Keratinocyte (primary cell): ENCODE results near the gene AFF4. TPM values are rescaled to one million over a fixed set of nuclear protein-coding genes. Genes with fewer than 3 reads are reported as not detected.

ENCODE experiments used
- DNase-seq: peaks from one replicate; pipeline ENCODE4 v3.0.0-alpha.2; 2011; ENCODE audit warnings: low read depth, missing footprints, low spot score
- FAIRE-seq: peaks from 2 replicates; lab custom pipeline; 2011; peaks lifted over from hg19 to GRCh38; lab: Jason Lieb, UNC
- H2AFZ ChIP-seq: 2 replicates; pipeline ENCODE4 v1.6.0; 2012; ENCODE audit warnings: low read length, control low read depth, inconsistent platforms; ENCODE audit not compliant: control insufficient read depth
- H3K27ac ChIP-seq: 2 replicates; pipeline ENCODE4 v1.5.1; 2011; ENCODE audit warnings: low read length; ENCODE audit not compliant: control insufficient read depth, insufficient read depth
- H3K27me3 ChIP-seq: 3 replicates; pipeline ENCODE4 v1.6.0; 2011; ENCODE audit warnings: low read length; ENCODE audit not compliant: control insufficient read depth, insufficient read depth; ENCODE audit errors: extremely low read depth
- H3K36me3 ChIP-seq, 2 experiments: 2 replicates in 1 of 2; 3 replicates in 1 of 2; pipeline ENCODE4 v1.5.1; 2011; ENCODE audit warnings: low read length in 2 of 2, mild to moderate bottlenecking in 1 of 2; ENCODE audit not compliant: control insufficient read depth in 2 of 2, insufficient read depth in 2 of 2; ENCODE audit errors: extremely low read depth in 1 of 2
- H3K4me1 ChIP-seq: 3 replicates; pipeline ENCODE4 v1.5.1; 2011; ENCODE audit warnings: low read length; ENCODE audit not compliant: control insufficient read depth, insufficient read depth; ENCODE audit errors: extremely low read depth
- H3K4me2 ChIP-seq: 3 replicates; pipeline ENCODE4 v1.6.0; 2011; ENCODE audit warnings: low read depth, low read length; ENCODE audit not compliant: control insufficient read depth, insufficient read depth; ENCODE audit errors: extremely low read depth
- H3K4me3 ChIP-seq, 3 experiments: fragments of 200-600 bp in 1 of 3; sonication (generic) in 1 of 3; 2 replicates in 2 of 3; 3 replicates in 1 of 3; pipeline ENCODE4 v1.5.1; 2011 to 2016; ENCODE audit warnings: low read length in 3 of 3, mild to moderate bottlenecking in 3 of 3, control low read depth in 2 of 3, inconsistent platforms in 1 of 3, low read depth in 1 of 3, mixed read lengths in 1 of 3, mixed run types in 1 of 3, moderate library complexity in 1 of 3; ENCODE audit not compliant: control insufficient read depth in 2 of 3, insufficient read depth in 2 of 3; ENCODE audit errors: extremely low read depth in 1 of 3
- H3K79me2 ChIP-seq: 2 replicates; pipeline ENCODE4 v1.6.0; 2012; ENCODE audit warnings: low read length; ENCODE audit not compliant: control insufficient read depth, insufficient read depth
- H3K9ac ChIP-seq: 3 replicates; pipeline ENCODE4 v1.6.0; 2011; ENCODE audit warnings: low read length; ENCODE audit not compliant: control insufficient read depth, insufficient read depth; ENCODE audit errors: extremely low read depth
- H3K9me1 ChIP-seq: 3 replicates; pipeline ENCODE4 v1.6.0; 2011; ENCODE audit warnings: low read length; ENCODE audit not compliant: control insufficient read depth, insufficient read depth; ENCODE audit errors: extremely low read depth
- H3K9me3 ChIP-seq: 2 replicates; pipeline ENCODE4 v1.5.1; 2012; ENCODE audit warnings: low read depth, low read length; ENCODE audit not compliant: control insufficient read depth
- H4K20me1 ChIP-seq: 3 replicates; pipeline ENCODE4 v1.6.0; 2011; ENCODE audit warnings: low read length; ENCODE audit not compliant: control insufficient read depth, insufficient read depth; ENCODE audit errors: extremely low read depth
- CTCF ChIP-seq, 3 experiments: IDR thresholded peaks in 1 of 3; conservative IDR thresholded peaks in 1 of 3; optimal IDR thresholded peaks in 1 of 3; 2 replicates in 2 of 3; 3 replicates in 1 of 3; pipeline versions ENCODE3 to v1.5.1; 2011; ENCODE audit warnings: low read length in 3 of 3, mild to moderate bottlenecking in 3 of 3, moderate library complexity in 2 of 3, control low read depth in 1 of 3, inconsistent platforms in 1 of 3; ENCODE audit not compliant: insufficient read depth in 2 of 3; ENCODE audit errors: extremely low read depth in 1 of 3
- EZH2 ChIP-seq: IDR thresholded peaks from one replicate; pipeline ENCODE4 v1.6.1; 2012; ENCODE audit warnings: inconsistent platforms, mild to moderate bottlenecking, low read length, moderate library complexity
- dilution Hi-C: fragments of 300-500 bp; cut with MboI; formaldehyde crosslinking; loops from one replicate; pipeline ENCODE4 v1.7.0; 2020; ENCODE audit warnings: low sequenced_read_pairs; ENCODE audit not compliant: extremely low pct_ligation_motif_present
- polyA plus RNA-seq, 5 experiments: library from polyadenylated mRNA; depleted of rRNA in 3 of 5; stranded (reverse) in 3 of 5; stranded (forward) in 1 of 5; unstranded in 1 of 5; fragments of >200 nt; gene quantifications; 1 replicate in 1 of 5; 2 replicates in 3 of 5; 3 replicates in 1 of 5; pipeline versions ENCODE4 v1.2.1 to v1.2.3, GENCODE V29; 2011 to 2012; ENCODE audit warnings: missing spikeins in 2 of 5, low read depth in 1 of 5, low replicate concordance in 1 of 5

Gene AFF4
- polyA plus RNA-seq, 1 donor (not counting 4 experiments of a cell fraction or from before 2014, with no cell fraction given), result 51.3 TPM

DNA sequence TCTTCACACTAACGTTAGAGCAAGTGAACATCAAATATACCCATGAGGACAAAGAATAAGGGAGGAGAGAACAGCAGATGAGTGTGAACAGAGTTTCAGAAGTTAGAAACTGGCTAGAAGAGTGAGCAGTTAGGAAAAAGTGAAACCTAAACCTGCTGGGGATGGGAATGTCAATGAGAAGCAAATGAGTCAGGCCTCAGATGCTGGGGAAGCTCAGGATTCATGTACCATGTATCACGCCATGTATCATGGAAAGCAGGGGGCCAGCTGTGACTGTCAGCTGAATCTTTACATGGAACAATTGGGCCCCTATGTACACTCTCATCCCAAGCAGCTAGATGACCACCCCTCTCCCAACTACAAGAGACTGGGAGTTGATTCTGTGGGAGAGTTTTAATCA is 113.4 kb downstream of the AFF4 start:
- no peak overlapping the region for H3K4me2 ChIP-seq
- H3K4me1 ChIP-seq, result no peaks in the 10 kb centered on the region
- no peak for TF ChIP-seq CTCF (optimal IDR thresholded peaks at IDR 0.05 in 1 of 3, IDR thresholded peaks at IDR 0.05 in 1 of 3, conservative IDR thresholded peaks at IDR 0.05 in 1 of 3; ENCODE audit: extremely low read depth in 1 of 3, insufficient read depth in 2 of 3, low read length in 3 of 3)
- no peak for TF ChIP-seq EZH2
- no peaks in the 10 kb centered on the region for H3K79me2 ChIP-seq
- no peak overlapping the region for H3K27ac ChIP-seq
- no peak overlapping the region for H2AFZ ChIP-seq
- H4K20me1 ChIP-seq, result no peaks in the 10 kb centered on the region
- H3K9ac ChIP-seq, result no peak overlapping the region
- dilution Hi-C loops, result no loop called here
- H3K9me1 ChIP-seq, result no peaks in the 10 kb centered on the region
- DNase-seq, result no peak
- no peaks in the 10 kb centered on the region for H3K27me3 ChIP-seq
- no peak overlapping the region for H3K4me3 ChIP-seq
- H3K36me3 ChIP-seq, result no peaks in the 10 kb centered on the region
- FAIRE-seq, result no peak
- H3K9me3 ChIP-seq, result no peaks in the 10 kb centered on the region

DNA sequence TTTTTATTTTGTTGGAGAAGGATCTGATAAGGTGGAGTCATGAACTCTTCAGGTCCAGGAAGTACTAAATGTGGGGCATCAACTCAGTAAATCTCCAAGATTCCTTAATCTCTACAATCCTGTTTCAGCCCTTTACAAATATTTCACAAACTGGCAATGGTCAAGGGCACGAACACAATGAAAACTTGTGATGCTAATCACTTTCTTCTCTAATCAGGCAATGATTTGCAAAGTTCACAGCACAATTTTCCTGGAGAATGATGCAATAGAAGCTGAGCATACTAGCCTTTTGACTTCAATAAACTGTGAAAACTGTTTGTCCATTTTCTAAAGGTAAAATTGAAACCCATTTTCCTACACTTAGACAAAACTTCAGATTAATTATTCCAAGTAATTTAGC is 114.1 kb downstream of the AFF4 start:
- no peaks in the 10 kb centered on the region for H3K9me3 ChIP-seq
- DNase-seq, result no peak
- no peaks in the 10 kb centered on the region for H3K4me1 ChIP-seq
- dilution Hi-C loops, result no loop called here
- no peak overlapping the region for H3K4me2 ChIP-seq
- no peaks in the 10 kb centered on the region for H3K27me3 ChIP-seq
- H3K27ac ChIP-seq, result no peak overlapping the region
- FAIRE-seq, result no peak
- H3K9ac ChIP-seq, result no peak overlapping the region
- no peaks in the 10 kb centered on the region for H3K79me2 ChIP-seq
- H3K4me3 ChIP-seq, result no peak overlapping the region
- H3K36me3 ChIP-seq, result no peaks in the 10 kb centered on the region
- TF ChIP-seq CTCF (optimal IDR thresholded peaks at IDR 0.05 in 1 of 3, IDR thresholded peaks at IDR 0.05 in 1 of 3, conservative IDR thresholded peaks at IDR 0.05 in 1 of 3; ENCODE audit: extremely low read depth in 1 of 3, insufficient read depth in 2 of 3, low read length in 3 of 3) (no peak), EZH2 (no peak)
- no peak overlapping the region for H2AFZ ChIP-seq
- no peaks in the 10 kb centered on the region for H3K9me1 ChIP-seq
- H4K20me1 ChIP-seq, result no peaks in the 10 kb centered on the region
